ENCODE data around the gene GLYR1. TPM values are rescaled to one million over a fixed set of nuclear protein-coding genes. Genes with fewer than 3 reads are reported as not detected.
A peak's percentile ranks its signal among the peaks of the same experiment; 100 is the strongest.

GLYR1 gene
- total RNA-seq, 2 donors from 2014 or later: 99.3 to 108 TPM

DNA sequence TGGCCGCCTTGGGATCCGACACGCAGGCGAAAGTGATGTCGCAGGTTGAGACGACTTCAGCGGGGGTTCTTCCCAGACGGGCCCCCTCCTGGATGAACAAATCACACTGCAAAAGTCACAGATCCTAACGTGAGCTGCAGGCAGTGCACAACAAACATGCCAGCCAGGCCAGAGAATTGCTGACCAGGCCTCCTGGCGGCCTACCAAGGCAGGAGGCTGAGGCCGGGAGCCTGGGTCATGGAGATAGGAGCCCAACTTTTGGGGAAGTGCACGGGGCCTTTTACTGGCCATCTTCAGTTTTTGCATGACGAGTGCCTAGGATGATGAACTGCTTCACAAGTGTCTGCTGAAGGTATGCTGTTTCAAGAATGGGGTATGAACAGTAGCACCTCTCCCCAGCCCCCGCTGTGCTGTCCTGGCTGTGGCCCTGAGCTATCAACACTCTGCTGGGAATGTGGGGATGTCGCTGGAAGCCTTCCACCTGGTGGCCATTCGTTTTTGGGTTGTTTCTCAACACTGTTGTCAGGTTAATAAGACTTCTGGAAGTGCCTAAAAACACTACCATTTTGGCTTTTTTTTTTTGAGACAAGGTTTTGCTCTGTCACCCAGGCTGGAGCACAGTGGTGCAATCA is 32.4 kb downstream of the GLYR1 start:
- Histone ChIP-seq H3K9me3 (ENCODE audit: control insufficient read depth, low read length) (no peaks in the 10 kb centered on the region), H3K4me3 (ENCODE audit: low read length) (no peak overlapping the region), H3K27me3 (ENCODE audit: control insufficient read depth, insufficient read depth, low read length, poor library complexity, severe bottlenecking) (no peaks in the 10 kb centered on the region), H3K9ac (ENCODE audit: extremely low read depth, low read length, poor library complexity, severe bottlenecking) (no peak overlapping the region), H3K4me1 (ENCODE audit: control insufficient read depth, insufficient read depth, low read length) (no peaks in the 10 kb centered on the region), H3K27ac (ENCODE audit: low read depth, low read length) (no peak overlapping the region), H3K36me3 (ENCODE audit: control insufficient read depth, insufficient read depth, low read length) (peaks cover 66% of the 10 kb centered on the region)
- no peaks in the 10 kb centered on the region for H3K27me3 Mint-ChIP-seq (ENCODE audit: insufficient read depth)
- H3K9me3 Mint-ChIP-seq: no peaks in the 10 kb centered on the region
- H3K4me3 Mint-ChIP-seq: no peak overlapping the region
- peaks cover 67% of the 10 kb centered on the region for H3K36me3 Mint-ChIP-seq (ENCODE audit: low read depth)
- H3K27ac Mint-ChIP-seq: no peak overlapping the region
- H3K4me1 Mint-ChIP-seq: no peaks in the 10 kb centered on the region
- TF ChIP-seq, protein P1, sequence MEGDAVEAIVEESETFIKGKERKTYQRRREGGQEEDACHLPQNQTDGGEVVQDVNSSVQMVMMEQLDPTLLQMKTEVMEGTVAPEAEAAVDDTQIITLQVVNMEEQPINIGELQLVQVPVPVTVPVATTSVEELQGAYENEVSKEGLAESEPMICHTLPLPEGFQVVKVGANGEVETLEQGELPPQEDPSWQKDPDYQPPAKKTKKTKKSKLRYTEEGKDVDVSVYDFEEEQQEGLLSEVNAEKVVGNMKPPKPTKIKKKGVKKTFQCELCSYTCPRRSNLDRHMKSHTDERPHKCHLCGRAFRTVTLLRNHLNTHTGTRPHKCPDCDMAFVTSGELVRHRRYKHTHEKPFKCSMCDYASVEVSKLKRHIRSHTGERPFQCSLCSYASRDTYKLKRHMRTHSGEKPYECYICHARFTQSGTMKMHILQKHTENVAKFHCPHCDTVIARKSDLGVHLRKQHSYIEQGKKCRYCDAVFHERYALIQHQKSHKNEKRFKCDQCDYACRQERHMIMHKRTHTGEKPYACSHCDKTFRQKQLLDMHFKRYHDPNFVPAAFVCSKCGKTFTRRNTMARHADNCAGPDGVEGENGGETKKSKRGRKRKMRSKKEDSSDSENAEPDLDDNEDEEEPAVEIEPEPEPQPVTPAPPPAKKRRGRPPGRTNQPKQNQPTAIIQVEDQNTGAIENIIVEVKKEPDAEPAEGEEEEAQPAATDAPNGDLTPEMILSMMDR (conservative IDR thresholded peaks at IDR 0.05): peak; percentile 57
- WGBS, 2 experiments (ENCODE audit: insufficient coverage in 1 of 2, insufficient read length in 1 of 2): 93 to 95% methylated on average over 15 to 16 of the region's 16 CpGs
- DNase-seq: peak; percentile 67

GRCh38 chr16:4814046-4814445 is 33.0 kb downstream of the GLYR1 start:
- peaks cover 64% of the 10 kb centered on the region for H3K36me3 Mint-ChIP-seq (ENCODE audit: low read depth)
- Histone ChIP-seq H3K9me3 (ENCODE audit: control insufficient read depth, low read length) (no peaks in the 10 kb centered on the region), H3K9ac (ENCODE audit: extremely low read depth, low read length, poor library complexity, severe bottlenecking) (no peak overlapping the region), H3K4me3 (ENCODE audit: low read length) (no peak overlapping the region), H3K27ac (ENCODE audit: low read depth, low read length) (no peak overlapping the region), H3K36me3 (ENCODE audit: control insufficient read depth, insufficient read depth, low read length) (peaks cover 65% of the 10 kb centered on the region), H3K4me1 (ENCODE audit: control insufficient read depth, insufficient read depth, low read length) (no peaks in the 10 kb centered on the region), H3K27me3 (ENCODE audit: control insufficient read depth, insufficient read depth, low read length, poor library complexity, severe bottlenecking) (no peaks in the 10 kb centered on the region)
- DNase-seq: no peak
- TF ChIP-seq, protein P1 (conservative IDR thresholded peaks at IDR 0.05): no peak
- no peak overlapping the region for H3K27ac Mint-ChIP-seq
- no peaks in the 10 kb centered on the region for H3K9me3 Mint-ChIP-seq
- H3K27me3 Mint-ChIP-seq (ENCODE audit: insufficient read depth): no peaks in the 10 kb centered on the region
- H3K4me3 Mint-ChIP-seq: no peak overlapping the region
- no peaks in the 10 kb centered on the region for H3K4me1 Mint-ChIP-seq

- Histone ChIP-seq H3K27me3 (ENCODE audit: control insufficient read depth, insufficient read depth, low read length, poor library complexity, severe bottlenecking) (no peaks in the 10 kb centered on the region), H3K36me3 (ENCODE audit: control insufficient read depth, insufficient read depth, low read length) (peaks cover 70% of the 10 kb centered on the region), H3K4me1 (ENCODE audit: control insufficient read depth, insufficient read depth, low read length) (no peaks in the 10 kb centered on the region), H3K9ac (ENCODE audit: extremely low read depth, low read length, poor library complexity, severe bottlenecking) (no peak overlapping the region), H3K27ac (ENCODE audit: low read depth, low read length) (no peak overlapping the region), H3K4me3 (ENCODE audit: low read length) (no peak overlapping the region), H3K9me3 (ENCODE audit: control insufficient read depth, low read length) (no peaks in the 10 kb centered on the region)
- H3K27ac Mint-ChIP-seq: no peak overlapping the region
- no peak for DNase-seq
- H3K4me3 Mint-ChIP-seq: no peak overlapping the region
- 96 to 100% methylated on average over 13 to 16 of the region's 16 CpGs for WGBS, 2 experiments (ENCODE audit: insufficient coverage in 1 of 2, insufficient read length in 1 of 2)
- H3K9me3 Mint-ChIP-seq: no peaks in the 10 kb centered on the region
- H3K4me1 Mint-ChIP-seq: no peaks in the 10 kb centered on the region
- peaks cover 63% of the 10 kb centered on the region for H3K36me3 Mint-ChIP-seq (ENCODE audit: low read depth)
- TF ChIP-seq, protein P1 (conservative IDR thresholded peaks at IDR 0.05): no peak
- no peaks in the 10 kb centered on the region for H3K27me3 Mint-ChIP-seq (ENCODE audit: insufficient read depth)
Measured at GRCh38 chr16:4813251-4814003, 33.7 kb downstream of the GLYR1 start.

All from endodermal cell (in vitro differentiated cells).